HK-2 (cell line): ENCODE data around the gene FGF22.
"Not testable (repeated sequence)": the region's sequence is repeated elsewhere in the genome, so short reads cannot be mapped to it uniquely, and the experiment has no call there.

Experiments used
- DNase-seq: peaks from one replicate; pipeline ENCODE4 v3.0.0-alpha.2; 2018; ENCODE audit not compliant: unreplicated experiment

FGF22 gene

DNA sequence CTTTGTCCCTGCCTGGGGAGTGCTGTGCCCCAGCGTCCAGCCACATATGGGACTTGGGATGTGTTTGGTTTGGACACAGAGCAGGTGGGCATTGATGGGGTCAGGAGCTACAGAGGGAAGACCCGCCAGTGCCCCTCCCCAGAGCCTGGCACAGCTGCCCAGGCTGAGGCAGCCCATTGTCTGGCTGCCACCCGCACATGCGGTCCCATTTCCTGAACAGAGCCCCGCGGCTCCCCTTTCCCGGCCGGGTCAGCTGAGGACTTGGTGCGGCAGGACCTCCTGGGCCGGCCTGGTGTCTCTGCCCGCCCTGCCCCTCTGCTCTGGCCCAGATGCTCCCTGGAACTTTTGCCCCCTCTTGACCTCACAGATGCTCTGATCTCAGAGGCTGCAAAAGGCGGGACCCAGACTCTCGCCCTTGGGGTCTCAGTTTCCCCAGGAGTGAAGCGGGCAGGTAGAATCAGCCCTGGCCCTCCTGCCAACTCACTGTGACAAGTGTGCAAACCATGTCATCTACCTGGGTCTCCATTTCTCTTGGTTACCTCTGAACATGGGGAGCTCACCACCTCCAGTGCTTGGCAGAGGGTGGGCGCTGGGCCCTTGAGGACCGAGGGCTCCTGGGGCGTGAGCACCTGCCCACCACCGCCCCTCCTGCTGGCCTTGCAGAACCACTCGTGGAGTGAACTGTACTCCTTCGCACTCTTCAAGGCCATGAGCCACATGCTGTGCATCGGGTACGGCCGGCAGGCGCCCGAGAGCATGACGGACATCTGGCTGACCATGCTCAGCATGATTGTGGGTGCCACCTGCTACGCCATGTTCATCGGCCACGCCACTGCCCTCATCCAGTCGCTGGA is 32.2 kb upstream of the FGF22 start:
- DNase-seq: no peak

DNA sequence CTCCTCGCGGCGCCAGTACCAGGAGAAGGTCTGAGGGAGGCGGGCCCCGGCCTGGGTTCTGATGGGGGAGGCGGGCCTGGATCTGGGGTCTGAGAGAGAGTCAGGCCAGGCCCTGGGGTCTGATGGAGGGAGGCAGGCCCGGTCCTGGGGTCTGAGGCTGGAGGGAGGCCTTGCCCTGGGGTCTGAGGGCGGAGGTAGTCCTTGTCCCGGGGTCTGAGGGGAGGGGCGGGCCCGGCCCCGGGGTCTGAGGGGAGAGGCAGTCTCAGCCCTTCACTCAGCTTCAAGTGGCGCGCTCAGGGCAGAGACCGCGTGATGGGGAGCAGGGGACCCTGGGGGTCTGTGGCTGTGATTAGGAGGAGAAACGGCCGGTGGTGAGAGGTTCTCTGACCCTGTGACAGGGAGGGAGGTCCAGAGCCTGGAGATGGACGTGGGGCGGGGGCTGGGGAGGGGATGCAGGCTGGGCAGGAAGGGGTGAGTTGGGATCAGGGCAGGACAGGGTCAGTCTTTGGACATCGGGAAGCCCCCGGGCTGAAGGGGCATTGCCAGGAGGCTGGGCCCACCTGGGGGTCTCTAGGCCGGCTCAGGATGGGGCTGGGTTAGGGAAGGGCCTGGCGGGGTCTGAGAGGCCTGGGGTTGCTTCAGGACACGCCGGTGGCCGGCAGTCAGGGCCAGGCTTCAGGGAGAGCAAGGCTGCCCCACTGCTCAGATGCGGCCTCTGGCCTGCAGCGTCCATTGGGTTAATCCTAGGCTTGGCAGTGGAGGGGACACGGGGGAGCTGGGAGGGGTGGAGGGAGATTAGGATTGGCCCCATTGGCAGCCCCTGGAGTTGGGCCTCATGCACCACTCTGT is 31.3 kb upstream of the FGF22 start:
- no peak for DNase-seq

DNA sequence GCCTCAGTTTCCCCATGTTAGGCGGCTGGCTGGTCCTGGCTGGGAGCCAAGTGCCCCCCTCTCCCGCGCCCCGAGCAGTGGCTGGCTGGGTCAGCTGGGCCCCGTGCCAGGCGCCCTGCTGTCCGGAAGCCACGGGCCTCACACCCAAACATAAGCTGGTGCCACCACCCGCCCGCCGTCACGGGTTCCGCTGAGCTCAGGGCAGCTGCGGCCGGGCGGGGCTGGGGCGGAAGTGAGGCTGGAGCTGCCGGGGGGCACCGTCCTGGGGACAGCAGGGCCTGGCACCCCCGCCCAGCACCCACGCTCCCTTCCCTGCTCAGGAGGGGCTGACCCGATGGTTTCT is 30.7 kb upstream of the FGF22 start:
- DNase-seq: no peak

DNA sequence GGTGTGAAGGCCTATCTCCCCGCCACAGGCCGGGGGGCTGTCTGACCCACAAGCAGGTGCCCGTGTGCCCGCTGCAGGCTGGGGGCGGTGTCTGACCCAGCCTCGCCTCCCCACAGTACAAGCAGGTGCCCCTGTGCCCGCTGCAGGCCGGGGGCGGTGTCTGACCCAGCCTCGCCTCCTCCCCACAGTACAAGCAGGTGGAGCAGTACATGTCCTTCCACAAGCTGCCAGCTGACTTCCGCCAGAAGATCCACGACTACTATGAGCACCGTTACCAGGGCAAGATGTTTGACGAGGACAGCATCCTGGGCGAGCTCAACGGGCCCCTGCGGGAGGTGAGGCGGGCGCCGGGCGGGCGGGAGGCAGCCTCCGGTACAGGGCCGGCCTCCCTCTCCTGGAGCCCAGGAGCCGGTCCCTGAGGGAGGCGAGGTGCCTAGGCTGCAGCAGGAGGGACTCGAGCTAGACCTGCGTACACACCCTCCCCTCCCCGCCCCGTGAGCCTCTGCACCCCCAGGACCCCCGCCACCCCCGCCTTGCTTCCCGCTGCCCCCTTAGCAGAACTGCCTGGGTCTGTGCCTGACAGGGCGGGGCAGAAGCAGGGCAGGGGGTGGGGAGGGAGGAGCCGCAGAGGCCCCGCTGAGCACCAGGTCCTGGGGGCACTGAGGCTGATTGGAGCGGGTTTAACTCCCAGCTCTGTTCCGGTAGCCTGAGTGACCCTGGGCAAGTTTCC is 29.4 kb upstream of the FGF22 start:
- no peak for DNase-seq

DNA sequence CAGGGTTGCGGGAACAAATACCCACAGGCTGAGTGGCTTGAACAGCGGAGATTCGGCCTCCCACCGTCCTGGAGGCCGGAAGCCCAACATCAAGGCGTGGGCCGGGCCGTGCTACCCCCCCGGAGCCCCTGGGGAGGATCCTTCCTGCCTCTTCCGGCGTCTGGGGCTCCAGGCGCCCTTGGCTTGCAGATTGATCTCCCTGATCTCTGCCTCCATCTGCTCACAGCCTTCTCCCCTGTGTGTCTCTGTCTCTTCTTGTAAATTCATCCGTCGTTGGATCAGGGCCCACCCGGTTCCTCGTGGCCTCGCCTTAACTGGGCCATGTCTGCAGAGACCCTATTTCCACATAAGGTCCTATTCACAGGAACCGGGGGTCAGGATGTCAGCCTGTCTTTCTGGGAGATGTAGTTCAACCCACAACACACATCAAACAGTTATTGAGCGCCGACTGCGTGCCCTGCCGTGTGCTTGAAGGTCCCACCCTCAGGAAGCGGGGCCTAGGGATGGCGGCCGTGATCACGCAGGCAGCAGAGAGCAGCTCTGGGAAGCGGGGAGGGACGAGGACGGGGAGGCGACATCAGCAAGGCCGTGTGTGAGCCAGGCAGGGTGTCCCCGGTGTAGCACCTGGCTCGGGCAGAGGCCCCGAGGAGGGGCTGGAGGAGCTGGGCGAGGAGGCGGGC is 28.7 kb upstream of the FGF22 start:
- peak; percentile 51 for DNase-seq

DNA sequence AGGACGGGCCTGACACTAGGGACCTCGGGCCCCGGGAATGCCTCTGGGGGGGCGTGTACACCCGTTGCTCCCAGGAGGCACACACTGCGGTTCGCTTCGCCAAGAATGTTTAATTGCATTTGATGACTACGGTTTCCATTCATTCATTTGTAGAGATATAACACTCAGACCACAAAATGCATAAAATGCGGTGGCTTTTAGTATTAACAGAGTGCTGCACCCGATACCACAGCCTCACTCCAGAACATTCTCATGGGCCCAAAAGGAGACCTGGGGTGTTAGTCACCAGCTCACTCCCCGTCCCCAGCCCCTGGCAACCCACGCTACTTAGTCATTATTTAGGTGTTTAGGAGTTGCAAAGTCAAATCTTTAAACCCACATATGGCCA is 28.2 kb upstream of the FGF22 start:
- peak; percentile 77 for DNase-seq

DNA sequence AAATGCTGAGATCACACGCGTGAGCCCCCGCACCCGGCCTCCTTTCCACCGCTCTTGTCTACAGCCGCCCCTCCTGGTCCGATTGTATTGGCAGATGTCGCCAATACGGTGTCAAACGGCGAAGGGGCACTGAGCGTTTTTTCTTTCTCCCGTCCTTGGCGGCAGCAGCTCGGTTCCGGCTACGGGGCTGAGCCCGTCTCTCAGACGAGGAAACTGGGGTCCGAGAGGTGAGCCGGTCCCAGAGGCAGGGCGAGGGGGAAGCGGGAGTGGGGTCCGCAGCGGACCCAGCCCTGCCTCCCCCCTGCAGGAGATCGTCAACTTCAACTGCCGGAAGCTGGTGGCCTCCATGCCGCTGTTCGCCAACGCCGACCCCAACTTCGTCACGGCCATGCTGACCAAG is 26.7 kb upstream of the FGF22 start:
- DNase-seq: no peak

DNA sequence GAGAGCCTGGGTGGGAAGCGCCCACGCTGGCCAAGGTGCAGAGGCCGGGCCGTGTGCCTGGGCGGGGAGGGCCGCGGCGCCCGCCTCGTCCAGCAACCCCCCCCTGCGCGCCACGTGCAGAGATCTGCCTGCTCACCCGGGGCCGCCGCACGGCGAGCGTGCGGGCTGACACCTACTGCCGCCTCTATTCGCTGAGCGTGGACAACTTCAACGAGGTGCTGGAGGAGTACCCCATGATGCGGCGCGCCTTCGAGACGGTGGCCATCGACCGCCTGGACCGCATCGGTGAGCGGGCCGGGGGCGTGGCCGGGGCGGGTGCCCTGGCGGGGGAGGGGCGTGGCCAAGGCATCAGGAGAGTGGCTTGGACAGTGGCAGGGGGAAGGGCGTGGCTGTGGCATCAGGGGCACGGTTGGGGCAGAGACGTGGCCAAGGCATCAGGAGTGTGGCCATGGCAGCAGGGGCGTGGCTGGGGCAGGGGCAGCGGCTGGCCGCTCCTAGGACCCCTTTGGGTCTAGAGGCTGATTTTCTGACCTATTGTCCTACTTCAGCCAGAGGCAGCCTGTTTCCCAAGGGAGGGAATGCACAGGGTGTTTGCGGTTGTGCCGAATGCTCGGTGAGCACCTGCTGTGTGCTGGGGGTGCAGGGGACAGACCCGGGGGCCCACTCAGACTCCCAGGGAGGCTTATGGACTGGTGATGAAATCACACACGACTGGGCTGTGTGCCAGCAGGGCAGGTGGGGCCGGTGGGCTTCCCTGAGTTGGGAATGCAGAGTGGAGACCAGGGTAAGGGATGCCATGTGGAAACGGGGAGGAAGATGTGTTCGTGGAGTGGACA is 25.7 kb upstream of the FGF22 start:
- no peak for DNase-seq

DNA sequence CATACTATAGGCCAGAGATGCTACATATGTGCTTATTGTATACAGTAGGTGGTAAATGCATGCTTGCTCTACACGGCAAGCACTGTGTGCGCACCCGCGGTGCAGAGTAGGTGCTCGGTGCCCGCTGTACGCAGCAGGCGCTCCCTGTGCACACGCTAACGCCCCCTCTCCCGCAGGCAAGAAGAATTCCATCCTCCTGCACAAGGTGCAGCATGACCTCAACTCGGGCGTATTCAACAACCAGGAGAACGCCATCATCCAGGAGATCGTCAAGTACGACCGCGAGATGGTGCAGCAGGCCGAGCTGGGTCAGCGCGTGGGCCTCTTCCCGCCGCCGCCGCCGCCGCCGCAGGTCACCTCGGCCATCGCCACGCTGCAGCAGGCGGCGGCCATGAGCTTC is 24.1 kb upstream of the FGF22 start:
- no peak for DNase-seq

DNA sequence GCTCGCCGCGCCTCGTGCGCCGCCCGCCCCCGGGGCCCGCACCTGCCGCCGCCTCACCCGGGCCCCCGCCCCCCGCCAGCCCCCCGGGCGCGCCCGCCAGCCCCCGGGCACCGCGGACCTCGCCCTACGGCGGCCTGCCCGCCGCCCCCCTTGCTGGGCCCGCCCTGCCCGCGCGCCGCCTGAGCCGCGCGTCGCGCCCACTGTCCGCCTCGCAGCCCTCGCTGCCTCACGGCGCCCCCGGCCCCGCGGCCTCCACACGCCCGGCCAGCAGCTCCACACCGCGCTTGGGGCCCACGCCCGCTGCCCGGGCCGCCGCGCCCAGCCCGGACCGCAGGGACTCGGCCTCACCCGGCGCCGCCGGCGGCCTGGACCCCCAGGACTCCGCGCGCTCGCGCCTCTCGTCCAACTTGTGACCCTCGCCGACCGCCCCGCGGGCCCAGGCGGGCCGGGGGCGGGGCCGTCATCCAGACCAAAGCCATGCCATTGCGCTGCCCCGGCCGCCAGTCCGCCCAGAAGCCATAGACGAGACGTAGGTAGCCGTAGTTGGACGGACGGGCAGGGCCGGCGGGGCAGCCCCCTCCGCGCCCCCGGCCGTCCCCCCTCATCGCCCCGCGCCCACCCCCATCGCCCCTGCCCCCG is 23.5 kb upstream of the FGF22 start:
- DNase-seq: no peak

DNA sequence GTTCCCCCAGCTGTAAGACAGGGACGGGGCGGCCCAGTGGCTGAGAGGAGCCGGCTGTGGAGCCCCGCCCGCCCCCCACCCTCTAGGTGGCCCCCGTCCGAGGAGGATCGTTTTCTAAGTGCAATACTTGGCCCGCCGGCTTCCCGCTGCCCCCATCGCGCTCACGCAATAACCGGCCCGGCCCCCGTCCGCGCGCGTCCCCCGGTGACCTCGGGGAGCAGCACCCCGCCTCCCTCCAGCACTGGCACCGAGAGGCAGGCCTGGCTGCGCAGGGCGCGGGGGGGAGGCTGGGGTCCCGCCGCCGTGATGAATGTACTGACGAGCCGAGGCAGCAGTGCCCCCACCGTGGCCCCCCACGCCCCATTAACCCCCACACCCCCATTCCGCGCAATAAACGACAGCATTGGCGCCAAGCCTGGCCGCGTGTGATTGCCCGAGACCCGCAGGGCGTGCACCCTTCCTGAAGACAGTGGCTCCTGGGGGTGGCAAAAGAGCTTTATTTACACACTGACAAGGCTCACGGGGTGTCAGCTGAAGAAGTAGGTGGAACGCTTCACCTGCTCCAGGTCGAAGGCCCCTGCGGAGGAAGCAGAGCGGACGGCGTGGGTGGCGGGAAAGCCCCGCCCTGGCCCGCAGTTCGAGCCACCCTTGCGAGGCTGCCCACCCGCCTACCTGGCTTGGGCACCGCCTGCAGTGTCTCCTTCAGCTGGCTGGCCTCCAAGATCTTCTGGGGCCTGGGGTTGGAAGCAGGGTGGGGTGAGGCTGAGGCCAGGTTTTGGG is 22.7 kb upstream of the FGF22 start:
- no peak for DNase-seq

DNA sequence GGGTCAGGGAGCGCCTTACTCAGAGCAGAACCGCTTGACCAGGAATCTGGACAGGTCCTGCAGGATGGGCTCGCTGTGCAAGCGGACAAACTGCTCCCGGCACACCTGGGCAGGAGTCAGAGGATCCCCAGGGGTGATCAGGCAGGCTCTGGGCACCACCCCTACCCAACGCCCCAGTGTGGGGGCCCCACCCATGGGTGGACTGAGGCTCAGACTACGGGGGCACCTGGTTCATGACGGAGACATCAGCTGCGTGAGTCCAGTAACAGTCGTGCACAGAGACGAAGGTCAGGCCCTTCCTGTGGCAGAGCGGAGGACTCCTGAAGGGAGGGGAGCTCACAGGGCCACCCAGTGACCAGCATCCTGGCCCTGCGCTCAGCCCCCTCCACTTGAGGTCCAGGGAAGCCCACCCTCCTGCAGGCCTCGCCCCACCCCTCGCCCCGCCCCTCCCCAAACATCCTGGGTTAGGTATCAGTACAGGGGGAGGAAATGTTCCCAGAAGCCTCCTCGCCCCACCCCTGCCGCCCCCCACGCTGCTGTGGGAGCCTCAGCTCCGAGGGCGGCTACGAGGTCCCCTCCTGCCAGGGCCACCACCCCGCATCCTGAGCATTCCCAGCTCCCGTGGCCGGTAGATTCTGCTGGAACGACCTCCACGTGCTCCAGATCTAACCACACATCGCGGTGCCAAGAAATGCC is 22.0 kb upstream of the FGF22 start:
- DNase-seq: no peak

DNA sequence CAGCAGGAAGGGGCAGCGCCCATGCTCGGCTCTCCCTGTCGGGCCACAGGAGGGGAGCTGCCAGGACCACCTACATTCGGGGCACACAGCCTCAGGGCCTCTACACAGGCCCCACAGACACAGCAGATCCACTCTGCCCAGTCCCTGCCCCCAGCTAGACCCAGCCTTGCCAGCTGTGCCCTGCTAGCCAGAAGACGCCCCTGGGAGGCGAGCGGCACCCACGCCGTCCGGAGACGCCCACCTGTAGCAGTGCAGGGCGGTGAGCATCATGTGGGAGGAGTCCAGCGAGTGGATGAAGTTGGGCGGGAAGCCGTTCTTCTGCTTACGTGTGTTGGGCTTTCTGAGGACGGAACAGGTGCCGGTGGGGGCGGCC is 21.4 kb upstream of the FGF22 start:
- DNase-seq: no peak

DNA sequence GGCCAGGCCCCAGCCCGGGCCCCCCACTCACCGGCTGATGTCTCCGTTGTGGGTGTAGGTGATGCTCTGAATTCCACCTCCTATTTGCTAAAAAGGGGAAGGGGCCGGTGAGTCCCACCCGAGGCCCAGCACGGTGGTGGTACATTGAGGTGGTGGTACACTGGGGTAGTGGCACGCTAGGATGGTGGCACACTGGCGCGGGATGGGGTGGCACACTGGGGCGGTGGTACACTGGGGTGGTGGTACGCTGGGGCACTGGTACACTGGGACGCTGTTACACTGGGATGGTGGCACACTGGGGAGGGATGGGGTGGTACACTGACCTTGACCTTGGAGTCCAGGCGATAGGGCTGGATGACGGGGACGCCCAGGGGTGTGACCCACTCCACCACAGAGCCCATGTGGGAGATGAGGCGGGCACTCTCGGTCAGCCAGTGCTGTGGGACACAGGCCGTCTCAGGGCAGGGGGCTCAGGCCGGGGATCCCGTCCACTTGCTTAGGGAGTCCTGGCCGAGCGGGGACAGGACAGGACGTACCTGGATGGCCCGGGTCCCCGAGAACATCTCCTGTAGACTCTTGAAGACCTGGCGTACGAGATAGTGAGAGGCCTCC is 20.9 kb upstream of the FGF22 start:
- DNase-seq: no peak

DNA sequence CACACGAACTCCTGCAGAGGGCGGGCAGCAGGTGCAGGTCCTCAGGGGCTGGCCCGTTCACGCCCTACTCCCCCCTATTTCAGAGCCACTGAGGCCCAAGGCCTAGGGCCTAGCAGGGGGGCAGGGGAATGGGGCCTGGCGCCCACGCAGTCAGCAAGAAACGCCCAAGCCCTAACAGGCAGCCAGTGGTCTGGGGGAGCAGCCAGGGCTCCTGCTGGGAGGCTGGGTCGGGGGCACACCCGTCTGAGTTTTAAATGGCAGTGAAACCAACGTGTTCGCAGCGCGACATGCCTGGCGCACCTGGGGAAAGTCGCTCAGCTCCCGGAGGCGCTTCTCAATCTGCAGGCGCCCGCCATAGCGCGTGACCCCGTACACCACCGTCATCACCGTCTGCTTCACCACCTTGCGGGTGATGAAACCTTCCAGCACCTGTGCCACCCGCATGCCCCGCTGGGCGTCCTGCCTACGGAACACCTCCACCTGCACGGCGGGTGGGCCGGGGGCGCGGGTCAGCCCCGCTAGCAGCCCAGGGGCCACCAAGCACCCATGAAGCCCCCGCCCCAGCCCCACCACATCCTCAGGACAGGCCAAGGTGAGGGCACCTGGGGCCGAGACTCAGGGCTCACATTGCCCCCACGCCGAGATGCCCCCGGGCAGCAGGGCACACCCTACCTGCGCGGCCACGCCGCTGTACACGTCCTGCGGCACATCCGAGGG is 20.2 kb upstream of the FGF22 start:
- DNase-seq: no peak

DNA sequence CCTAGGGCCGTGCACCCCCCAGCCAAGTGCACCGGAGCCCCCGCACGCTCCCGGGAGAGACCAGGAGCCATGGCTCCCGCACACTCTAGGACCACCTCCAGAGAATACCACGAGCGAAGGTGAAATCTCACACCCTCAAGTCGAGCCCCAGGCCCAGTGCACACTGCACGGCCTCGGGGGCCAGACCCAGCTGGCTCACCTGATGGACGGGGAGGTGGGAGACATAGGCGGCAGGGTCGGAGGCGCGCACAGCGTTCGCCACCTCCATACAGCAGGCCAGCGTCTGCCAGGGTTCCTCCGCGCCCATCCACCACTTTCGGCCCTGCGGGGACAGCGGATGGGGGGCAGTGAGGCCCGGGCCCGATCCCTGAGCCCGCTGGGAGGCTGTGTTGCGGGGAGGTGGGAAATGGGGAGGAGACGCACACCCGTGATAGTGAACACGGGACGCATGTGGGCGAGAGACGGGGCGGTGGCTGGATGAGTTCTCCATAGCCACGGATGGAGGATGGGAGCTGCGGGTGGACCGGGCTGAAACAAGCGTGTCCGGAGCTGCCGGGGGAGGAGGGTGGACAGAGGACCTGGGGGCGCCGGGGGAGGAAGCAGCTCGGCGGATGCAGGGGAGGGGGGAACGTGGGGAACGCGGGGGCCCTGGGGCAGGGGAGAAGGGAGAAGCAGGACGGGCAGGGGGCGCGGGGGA is 19.4 kb upstream of the FGF22 start:
- no peak for DNase-seq

DNA sequence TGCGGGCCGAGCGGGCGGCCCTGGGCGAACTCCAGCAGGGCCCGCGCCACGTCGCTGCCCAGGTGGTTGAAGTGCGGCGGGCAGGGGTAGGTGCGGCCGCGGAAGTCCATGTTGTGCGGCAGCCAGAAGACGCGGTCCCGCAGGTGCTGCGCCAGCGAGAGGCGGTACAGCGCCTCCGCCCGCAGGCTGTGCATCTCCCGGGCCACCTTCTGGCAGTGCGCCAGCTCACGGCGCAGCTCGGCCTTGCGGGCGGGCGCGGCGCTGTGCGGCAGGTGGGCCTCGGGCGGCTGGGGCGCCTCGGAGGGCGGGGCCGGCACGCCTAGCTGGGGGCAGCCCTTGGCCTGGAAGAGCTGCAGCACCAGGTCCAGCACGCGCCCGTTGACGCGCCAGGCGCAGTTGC is 18.5 kb upstream of the FGF22 start:
- DNase-seq: not testable (repeated sequence)

DNA sequence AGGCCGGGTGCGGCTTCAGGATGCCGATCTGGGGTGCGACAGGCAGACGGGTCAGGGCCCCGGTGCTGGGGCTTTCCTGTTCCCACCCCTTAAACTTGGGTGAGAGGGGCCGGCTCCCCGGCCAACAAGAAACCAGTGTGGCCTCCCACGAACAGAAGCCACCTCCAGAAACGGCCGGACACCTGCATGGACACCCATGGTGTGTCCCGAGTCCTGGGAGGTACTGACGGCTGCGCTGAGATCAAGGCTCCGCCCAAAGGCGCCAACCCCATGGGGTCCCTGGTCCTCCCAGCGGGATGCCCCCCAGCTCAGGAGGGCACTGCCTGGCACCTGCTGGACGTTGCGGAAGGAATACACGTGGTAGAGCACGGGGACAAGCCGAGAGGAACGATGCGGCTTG is 17.9 kb upstream of the FGF22 start:
- DNase-seq: no peak
